Measurements from ENCODE around the gene ZNF365.

DNA sequence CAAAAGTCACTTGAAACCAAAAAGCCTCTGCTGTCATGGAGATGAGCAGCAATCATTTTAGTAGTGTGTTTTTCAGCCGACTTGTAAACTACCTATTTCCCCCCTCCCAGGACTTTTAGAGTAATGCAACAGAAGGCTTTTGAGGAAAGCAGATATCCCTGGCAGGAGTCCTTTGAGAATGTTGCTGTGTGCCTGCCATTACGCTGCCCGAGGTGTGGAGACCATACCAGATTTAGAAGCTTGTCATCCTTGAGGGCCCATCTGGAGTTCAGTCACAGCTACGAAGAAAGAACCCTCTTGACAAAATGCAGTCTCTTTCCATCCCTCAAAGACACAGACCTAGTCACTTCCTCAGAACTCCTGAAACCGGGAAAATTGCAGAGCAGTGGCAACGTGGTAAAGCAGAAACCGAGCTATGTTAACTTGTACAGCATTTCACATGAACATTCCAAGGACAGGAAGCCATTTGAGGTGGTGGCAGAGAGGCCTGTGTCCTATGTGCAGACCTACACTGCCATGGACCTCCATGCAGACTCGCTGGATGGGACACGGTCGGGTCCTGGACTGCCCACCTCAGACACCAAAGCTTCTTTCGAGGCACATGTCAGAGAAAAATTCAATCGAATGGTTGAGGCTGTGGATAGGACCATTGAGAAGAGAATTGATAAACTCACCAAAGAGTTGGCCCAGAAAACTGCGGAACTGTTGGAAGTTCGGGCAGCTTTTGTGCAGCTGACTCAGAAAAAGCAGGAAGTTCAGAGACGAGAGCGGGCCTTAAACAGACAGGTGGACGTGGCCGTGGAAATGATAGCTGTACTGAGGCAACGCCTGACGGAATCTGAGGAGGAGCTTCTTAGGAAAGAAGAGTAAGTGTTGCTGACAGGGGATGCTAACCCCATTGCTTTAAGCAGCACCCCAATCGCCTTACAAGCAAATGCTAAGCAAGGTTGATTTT, 2.2 kb downstream of the ZNF365 start:
- TF ChIP-seq, protein P1, sequence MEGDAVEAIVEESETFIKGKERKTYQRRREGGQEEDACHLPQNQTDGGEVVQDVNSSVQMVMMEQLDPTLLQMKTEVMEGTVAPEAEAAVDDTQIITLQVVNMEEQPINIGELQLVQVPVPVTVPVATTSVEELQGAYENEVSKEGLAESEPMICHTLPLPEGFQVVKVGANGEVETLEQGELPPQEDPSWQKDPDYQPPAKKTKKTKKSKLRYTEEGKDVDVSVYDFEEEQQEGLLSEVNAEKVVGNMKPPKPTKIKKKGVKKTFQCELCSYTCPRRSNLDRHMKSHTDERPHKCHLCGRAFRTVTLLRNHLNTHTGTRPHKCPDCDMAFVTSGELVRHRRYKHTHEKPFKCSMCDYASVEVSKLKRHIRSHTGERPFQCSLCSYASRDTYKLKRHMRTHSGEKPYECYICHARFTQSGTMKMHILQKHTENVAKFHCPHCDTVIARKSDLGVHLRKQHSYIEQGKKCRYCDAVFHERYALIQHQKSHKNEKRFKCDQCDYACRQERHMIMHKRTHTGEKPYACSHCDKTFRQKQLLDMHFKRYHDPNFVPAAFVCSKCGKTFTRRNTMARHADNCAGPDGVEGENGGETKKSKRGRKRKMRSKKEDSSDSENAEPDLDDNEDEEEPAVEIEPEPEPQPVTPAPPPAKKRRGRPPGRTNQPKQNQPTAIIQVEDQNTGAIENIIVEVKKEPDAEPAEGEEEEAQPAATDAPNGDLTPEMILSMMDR (IDR thresholded peaks at IDR 0.05) = no peak
- TF ChIP-seq EZH2 (IDR thresholded peaks at IDR 0.05) (no peak), EZH2phosphoT487 (IDR thresholded peaks at IDR 0.05) (no peak)
